Heart right ventricle (tissue), 16 donors: ENCODE results near the gene JSRP1. TPM values are rescaled to one million over a fixed set of nuclear protein-coding genes. Genes with fewer than 3 reads are reported as not detected.
A peak's percentile ranks its signal among the peaks of the same experiment; 100 is the strongest.

Experiments
- ATAC-seq, 8 donors: fragments of 200-7000 bp; cut with Tn5 transposase; one replicate each; pipeline ENCODE4 v1.9.1; 2020; ENCODE audit warnings: mild to moderate bottlenecking in 8 of 8, moderate library complexity in 8 of 8, moderate number of reproducible peaks in 1 of 8
- DNase-seq, 2 donors: peaks; one replicate each; pipeline ENCODE4 v3.0.0-alpha.2; 2020
- H3K27ac ChIP-seq, 10 donors: fragments of 200-600 bp; sonication (generic) in 2 of 10; one replicate each; pipeline versions ENCODE4 v1.5.0 to v1.8.0; 2020 to 2022; ENCODE audit warnings: mild to moderate bottlenecking in 3 of 10
- H3K27me3 ChIP-seq, 7 donors: fragments of 200-600 bp; one replicate each; pipeline ENCODE4 v1.8.0; 2021 to 2022; ENCODE audit warnings: mild to moderate bottlenecking in 2 of 7
- H3K36me3 ChIP-seq, 9 donors: fragments of 200-600 bp; sonication (generic) in 1 of 9; one replicate each; pipeline versions ENCODE4 v1.5.0 to v1.8.0; 2020 to 2022; ENCODE audit warnings: mild to moderate bottlenecking in 2 of 9
- H3K4me1 ChIP-seq, 9 donors: fragments of 200-600 bp; sonication (generic) in 1 of 9; one replicate each; pipeline versions ENCODE4 v1.5.0 to v1.8.0; 2020 to 2022; ENCODE audit warnings: mild to moderate bottlenecking in 4 of 9
- H3K4me3 ChIP-seq, 10 donors: fragments of 200-600 bp; sonication (generic) in 2 of 10; one replicate each; pipeline versions ENCODE4 v1.5.0 to v1.8.0; 2020 to 2022; ENCODE audit warnings: mild to moderate bottlenecking in 7 of 10, moderate library complexity in 2 of 10
- H3K9me3 ChIP-seq, 11 donors: fragments of 200-600 bp in 10 of 11; sonication (generic) in 2 of 11; one replicate each; pipeline versions ENCODE4 v1.5.0 to v1.8.0; 2013 to 2022; ENCODE audit warnings: mild to moderate bottlenecking in 2 of 11, control low read depth in 1 of 11, moderate library complexity in 1 of 11
- CTCF ChIP-seq, 9 donors: fragments of 200-600 bp; sonication (generic) in 2 of 9; IDR thresholded peaks; one replicate each; pipeline versions ENCODE4 v1.5.0 to v1.8.0; 2021 to 2022; ENCODE audit warnings: antibody characterized with exemption in 9 of 9, mild to moderate bottlenecking in 5 of 9, moderate library complexity in 1 of 9
- WGBS, 2 donors: extraction: QIAGEN DNeasy Blood & Tissue Kit; methylation state at CpG; one replicate each; pipeline ENCODE4 v1.1.7; 2013; ENCODE audit warnings: inconsistent platforms in 1 of 2; 5-methylcytosine and 5-hydroxymethylcytosine counted together
- intact Hi-C, 10 donors: fragments of 100-400 bp; cut with DNase I; formaldehyde crosslinking; loops; one replicate each; pipeline versions ENCODE4 v1.11.1 to v1.14.2; 2022
- polyA plus RNA-seq, 2 donors: library from polyadenylated mRNA; stranded (reverse); fragments of 200-250 nt; gene quantifications; one replicate each; pipeline ENCODE4 v1.2.3, GENCODE V29; 2013
- total RNA-seq, 10 donors: library from RNA; stranded (reverse); fragmentation: NEBNext Ultra II Directional in 3 of 10; extraction: Animal tissue kit (Norgen Biotek cat#: 25700) in 3 of 10; gene quantifications; one replicate each; pipeline versions ENCODE4 v1.2.1 to v1.2.4, GENCODE V29; 2021 to 2023
- donor health status: Arrhythmogenic right ventricular cardiomyopathy.
- donor health status: ischemic (EF 13 %, LVEDD 7.1; RV severe dilation, severe dysfunction).
- donor health status: healthy with polysubstance abuse.
- donor health status: DM: no; HTN: yes; CAD: no.
- donor health status: DM: no; HTN: no; CAD: no.
- donor health status: ischemic (EF 25% LVEDD 6.9; RV normal size, moderate dysfunction).
- donor health status: ischemic (EF 25% LVEDD 5.7; RV mildly dilated, moderate dysfunction).
- donor health status: healthy.
- donor health status: DM: yes; HTN: yes; CAD: no.
- donor health status: Ischemic cardiomyopathy.
- donor health status: ischemic (EF 35%, LVEDD 5.7; RV mildly dilated, moderate dysfunction).
- donor health status: nonischemic (EF 11% LVEDD 7.7; RV severe dilation, severe dysfunction).
- donor health status: DM: yes; HTN: yes; CAD: no.
- donor health status: PGD.
- donor health status: ischemic (EF 29% LVEDD 5.4; RV normal size, mild dysfunction).
- donor health status: nonischemic (EF 23%, LVEDD 6.1; RV moderate dilation, normal function).

Gene JSRP1
- total and polyA plus RNA-seq, 12 donors = 0.29 to 0.72 (median 0.38) TPM; not detected in 8

GRCh38 chr19:2230033-2230531 lies 26.1 kb downstream of the JSRP1 start:
- ATAC-seq (no peak), DNase-seq (no peak)
- no peaks in the 10 kb centered on the region for H3K27me3 ChIP-seq
- 90 to 92% methylated on average over 43 of the region's 43 CpGs for WGBS, 2 donors
- no peak for TF ChIP-seq CTCF (IDR thresholded peaks at IDR 0.05)
- H3K27ac ChIP-seq = no peak overlapping the region
- no peak overlapping the region for H3K4me3 ChIP-seq
- peaks cover 6 to 90% (median 36%) of the 10 kb centered on the region in 9 donors for H3K36me3 ChIP-seq
- intact Hi-C loops = loop anchor here in 7 of 10 donors (5.0 to 10.0 kb wide), 6 partner anchors 42 to 165 kb away; partner anchors contain the start of gene AP3D1 (in 2 of the 7)
- H3K9me3 ChIP-seq = no peaks in the 10 kb centered on the region
- H3K4me1 ChIP-seq = peaks cover 4 to 46% (median 12%) of the 10 kb centered on the region in 9 donors

- ATAC-seq = no peak
These were observed 26.8 kb downstream of the JSRP1 start for GRCh38 chr19:2229103-2230032.

GRCh38 chr19:2228157-2229030 lies 27.8 kb downstream of the JSRP1 start:
- no peak overlapping the region for H3K27ac ChIP-seq

More at GRCh38 chr19:2229103-2230032, 26.8 kb downstream of the JSRP1 start:
- H3K36me3 ChIP-seq = peaks cover 6 to 97% (median 39%) of the 10 kb centered on the region in 9 donors
- WGBS, 2 donors = 94 to 95% methylated on average over 45 of the region's 45 CpGs
- no peak for DNase-seq
- H3K9me3 ChIP-seq = no peaks in the 10 kb centered on the region
- peaks cover 0 to 39% (median 6%) of the 10 kb centered on the region in 9 donors for H3K4me1 ChIP-seq
- no peak overlapping the region for H3K27ac ChIP-seq
- intact Hi-C loops = loop anchor here in 7 of 10 donors (5.0 to 10.0 kb wide), 7 partner anchors 43 to 165 kb away; partner anchors contain the start of gene AP3D1 (in 2 of the 7)
- H3K4me3 ChIP-seq = no peak overlapping the region
- no peak for TF ChIP-seq CTCF (IDR thresholded peaks at IDR 0.05)
- H3K27me3 ChIP-seq = no peaks in the 10 kb centered on the region

More at GRCh38 chr19:2228157-2229030, 27.8 kb downstream of the JSRP1 start:
- H3K4me1 ChIP-seq = peaks cover 0 to 30% (median 4%) of the 10 kb centered on the region in 9 donors
- DNase-seq (no peak), ATAC-seq (peak in 3 of 8 donors; percentile 4 to 16 (median 10))
- intact Hi-C loops = loop anchor here in 1 of 10 donors (10.0 kb wide), 1 partner anchor 54 kb away; no protein-coding TSS in a partner anchor
- no peak for TF ChIP-seq CTCF (IDR thresholded peaks at IDR 0.05)
- no peaks in the 10 kb centered on the region for H3K9me3 ChIP-seq
- H3K27me3 ChIP-seq = no peaks in the 10 kb centered on the region
- H3K36me3 ChIP-seq = peaks cover 6 to 98% (median 41%) of the 10 kb centered on the region in 9 donors
- WGBS, 2 donors = 90 to 92% methylated on average over 48 of the region's 48 CpGs
- no peak overlapping the region for H3K4me3 ChIP-seq
